H1 (cell line): Measurements from ENCODE around the gene POLE. TPM values are rescaled to one million over a fixed set of nuclear protein-coding genes. Genes with fewer than 3 reads are reported as not detected.

Experiments
- CBX5 ChIP-seq: fragments of 300-800, 300-1000 bp; sonication (generic); IDR thresholded peaks from 2 replicates; pipeline ENCODE4 v1.7.1; 2016; ENCODE audit warnings: antibody characterized with exemption, low read length, low read depth
- E2F6 ChIP-seq: IDR thresholded peaks from 2 replicates; pipeline ENCODE4 v1.6.1; 2012; ENCODE audit warnings: inconsistent platforms
- POLR2AphosphoS5 ChIP-seq: IDR thresholded peaks from 2 replicates; pipeline ENCODE4 v1.6.1; 2011; ENCODE audit warnings: low read depth, low read length
- SUZ12 ChIP-seq: fragments of 200-600 bp; sonication (generic); IDR thresholded peaks from 2 replicates; pipeline ENCODE4 v1.6.1; 2012; ENCODE audit warnings: mild to moderate bottlenecking, inconsistent platforms, low read length, moderate library complexity, mixed read lengths
- TBP ChIP-seq: IDR thresholded peaks from 2 replicates; pipeline ENCODE4 v1.6.1; 2011; ENCODE audit warnings: low read depth, low read length, improper control_type of control experiment
- polyA plus RNA-seq, 7 experiments: library from polyadenylated mRNA; depleted of rRNA in 3 of 7; stranded (reverse) in 5 of 7; unstranded in 2 of 7; fragments of >200 nt in 5 of 7; fragments of 200-250 nt in 2 of 7; gene quantifications; 1 replicate in 5 of 7; 2 replicates in 1 of 7; 4 replicates in 1 of 7; pipeline versions ENCODE4 v1.2.1 to v1.2.3, GENCODE V29; 2011 to 2013; ENCODE audit warnings: missing spikeins in 2 of 7, mixed read lengths in 2 of 7
- total RNA-seq: library from RNA; stranded (reverse); fragmentation: NEBNext Ultra II Directional; extraction: Animal tissue kit (Norgen Biotek cat#: 25700); gene quantifications from 2 replicates; pipeline ENCODE4 v1.2.1, GENCODE V29; 2021

The POLE gene
- total and polyA plus RNA-seq, 2 of the 8 experiments (the other 6 are each of a cell fraction or from before 2014, with no cell fraction given): 59.7 to 115 TPM

- TF ChIP-seq E2F6: no peak
- TF ChIP-seq CBX5: no peak
- no peak for TF ChIP-seq POLR2AphosphoS5
- no peak for TF ChIP-seq SUZ12
- no peak for TF ChIP-seq TBP
Measured at GRCh38 chr12:132606466-132606865, 80.7 kb downstream of the POLE start (continued).
